HG02759 (cell line): ENCODE results near the gene EPB41L5.
"Not testable (repeated sequence)": the region's sequence is repeated elsewhere in the genome, so short reads cannot be mapped to it uniquely, and the experiment has no call there.

Experiments
- ATAC-seq: cut with Tn5 transposase; IDR thresholded peaks from one replicate; pipeline ENCODE4 v1.9.1; 2021; ENCODE audit warnings: mild to moderate bottlenecking, moderate library complexity; ENCODE audit not compliant: unreplicated experiment

EPB41L5 gene

GRCh38 chr2:120012771-120013596 lies at the start of gene EPB41L5:
TSS of gene EPB41L5 (plus strand) at chr2:120013077. CDS start at chr2:120019085, 6,008 bp downstream.
- peak; percentile 94 for ATAC-seq

- ATAC-seq: no peak
Measured at GRCh38 chr2:119981896-119982295, 31.0 kb upstream of the EPB41L5 start.

- no peak for ATAC-seq
Measured at GRCh38 chr2:119982506-119982905, 30.4 kb upstream of the EPB41L5 start.

GRCh38 chr2:119983108-119983507 lies 29.8 kb upstream of the EPB41L5 start:
- no peak for ATAC-seq

GRCh38 chr2:119996148-119996547 lies 16.7 kb upstream of the EPB41L5 start:
- no peak for ATAC-seq

- not testable (repeated sequence) for ATAC-seq
Measured at GRCh38 chr2:119996896-119997891, 15.7 kb upstream of the EPB41L5 start.

- ATAC-seq: no peak
Measured at GRCh38 chr2:120001471-120001870, 11.4 kb upstream of the EPB41L5 start.

GRCh38 chr2:120004254-120004653 lies 8.6 kb upstream of the EPB41L5 start:
- ATAC-seq: no peak

- ATAC-seq: peak; percentile 91
Measured at GRCh38 chr2:120005834-120006521, 6.9 kb upstream of the EPB41L5 start.

- no peak for ATAC-seq
Measured at GRCh38 chr2:120007851-120008250, 5.0 kb upstream of the EPB41L5 start.

- ATAC-seq: no peak
Measured at GRCh38 chr2:120012363-120012762, 514 bp upstream of the EPB41L5 start.

- ATAC-seq: peak; percentile 2
Measured at GRCh38 chr2:120013597-120014223, 833 bp downstream of the EPB41L5 start.

GRCh38 chr2:120014226-120014980 lies 1.5 kb downstream of the EPB41L5 start:
- no peak for ATAC-seq

- no peak for ATAC-seq
Measured at GRCh38 chr2:120016800-120017199, 3.9 kb downstream of the EPB41L5 start.

- ATAC-seq: no peak
Measured at GRCh38 chr2:120017201-120017600, 4.3 kb downstream of the EPB41L5 start.

GRCh38 chr2:120018549-120018948 lies 5.7 kb downstream of the EPB41L5 start:
- no peak for ATAC-seq

- ATAC-seq: no peak
Measured at GRCh38 chr2:120020554-120020953, 7.7 kb downstream of the EPB41L5 start.

- ATAC-seq: not testable (repeated sequence)
Measured at GRCh38 chr2:120022505-120022904, 9.6 kb downstream of the EPB41L5 start.

GRCh38 chr2:120026890-120027289 lies 14.0 kb downstream of the EPB41L5 start:
- no peak for ATAC-seq

- no peak for ATAC-seq
Measured at GRCh38 chr2:120028795-120029194, 15.9 kb downstream of the EPB41L5 start.
